GM10266 (cell line): ENCODE data around the gene CNKSR3.

Experiments
- DNase-seq: peaks from one replicate; pipeline ENCODE4 v3.0.0; 2012; ENCODE audit errors: extremely low spot score
- CTCF ChIP-seq: IDR thresholded peaks from 2 replicates; pipeline ENCODE4 v1.5.1; 2012; ENCODE audit warnings: mild to moderate bottlenecking, low read depth; ENCODE audit not compliant: control insufficient read depth, insufficient read depth; ENCODE audit errors: missing control alignments

The CNKSR3 gene

GRCh38 chr6:154350293-154350692 lies 160.2 kb downstream of the CNKSR3 start:
- no peak for DNase-seq
- no peak for TF ChIP-seq CTCF

- no peak for TF ChIP-seq CTCF
- no peak for DNase-seq
Measured at GRCh38 chr6:154347981-154348380, 162.5 kb downstream of the CNKSR3 start.

GRCh38 chr6:154345811-154346210 lies 164.7 kb downstream of the CNKSR3 start:
- TF ChIP-seq CTCF: no peak

GRCh38 chr6:154343473-154344308 lies 166.8 kb downstream of the CNKSR3 start:
- no peak for DNase-seq
- no peak for TF ChIP-seq CTCF

More at GRCh38 chr6:154345811-154346210, 164.7 kb downstream of the CNKSR3 start:
- DNase-seq: no peak

GRCh38 chr6:154341871-154342270 lies 168.6 kb downstream of the CNKSR3 start:
- TF ChIP-seq CTCF: no peak
- no peak for DNase-seq

- TF ChIP-seq CTCF: no peak
- no peak for DNase-seq
Measured at GRCh38 chr6:154341336-154341735, 169.1 kb downstream of the CNKSR3 start.
